Neural progenitor cell (in vitro differentiated cells): ENCODE measurements around the gene KCTD18. TPM values are rescaled to one million over a fixed set of nuclear protein-coding genes. Genes with fewer than 3 reads are reported as not detected.

Source experiments
- DNase-seq: peaks from one replicate; pipeline ENCODE4 v3.0.0-alpha.2; 2016; ENCODE audit warnings: low spot score
- H2AFZ ChIP-seq: fragments of 200-600 bp; sonication (generic); replicated peaks from 2 replicates; pipeline ENCODE4 v1.6.1; 2016; ENCODE audit warnings: antibody characterized with exemption
- H3F3A ChIP-seq: fragments of 200-600 bp; sonication (generic); 2 replicates; pipeline ENCODE4 v1.6.1; 2016; ENCODE audit warnings: antibody characterized with exemption, low read depth
- H3K27ac ChIP-seq: fragments of 200-600 bp; sonication (generic); 2 replicates; pipeline ENCODE4 v1.5.1; 2016; ENCODE audit warnings: mild to moderate bottlenecking
- H3K27me3 ChIP-seq: fragments of 200-600 bp; sonication (generic); 2 replicates; pipeline ENCODE4 v1.6.1; 2016; ENCODE audit warnings: mild to moderate bottlenecking, moderate library complexity
- H3K36me3 ChIP-seq: fragments of 200-600 bp; sonication (generic); 2 replicates; pipeline ENCODE4 v1.5.1; 2016
- H3K4me1 ChIP-seq: fragments of 200-600 bp; sonication (generic); 2 replicates; pipeline ENCODE4 v1.6.1; 2016; ENCODE audit warnings: mixed run types
- H3K4me2 ChIP-seq: fragments of 200-600 bp; sonication (generic); 2 replicates; pipeline ENCODE4 v1.6.1; 2016
- H3K4me3 ChIP-seq: fragments of 200-600 bp; sonication (generic); 2 replicates; pipeline ENCODE4 v1.5.1; 2016
- H3K79me2 ChIP-seq: fragments of 200-600 bp; sonication (generic); 2 replicates; pipeline ENCODE4 v1.6.1; 2016; ENCODE audit warnings: low read depth
- H3K9ac ChIP-seq: fragments of 200-600 bp; sonication (generic); 2 replicates; pipeline ENCODE4 v1.6.1; 2016
- H3K9me3 ChIP-seq: fragments of 200-600 bp; sonication (generic); 2 replicates; pipeline ENCODE4 v1.5.1; 2016; ENCODE audit warnings: low read depth
- H4K20me1 ChIP-seq: fragments of 200-600 bp; sonication (generic); 2 replicates; pipeline ENCODE4 v1.6.1; 2016; ENCODE audit warnings: low read depth
- H3K27ac Mint-ChIP-seq: 3 replicates; pipeline ENCODE4 v1.8.0; 2021; ENCODE audit warnings: mixed read lengths
- H3K27me3 Mint-ChIP-seq: 2 replicates; pipeline ENCODE4 v1.8.0; 2022; ENCODE audit warnings: low read depth, mild to moderate bottlenecking, inconsistent platforms, moderate library complexity, mixed read lengths; ENCODE audit not compliant: insufficient read depth
- H3K36me3 Mint-ChIP-seq: 3 replicates; pipeline ENCODE4 v1.8.0; 2021; ENCODE audit warnings: mixed read lengths
- H3K4me1 Mint-ChIP-seq: 3 replicates; pipeline ENCODE4 v1.8.0; 2021; ENCODE audit warnings: mixed read lengths
- H3K4me3 Mint-ChIP-seq: 3 replicates; pipeline ENCODE4 v1.8.0; 2021; ENCODE audit warnings: mild to moderate bottlenecking, moderate library complexity, mixed read lengths
- H3K9me3 Mint-ChIP-seq: 3 replicates; pipeline ENCODE4 v1.8.0; 2020; ENCODE audit warnings: mixed read lengths
- CTCF ChIP-seq: fragments of 200-600 bp; sonication (generic); IDR thresholded peaks from 2 replicates; pipeline ENCODE4 v1.5.1; 2017; ENCODE audit warnings: antibody characterized with exemption, mild to moderate bottlenecking
- EZH2 ChIP-seq: fragments of 200-600 bp; sonication (generic); IDR thresholded peaks from 2 replicates; pipeline ENCODE4 v1.6.1; 2017; ENCODE audit warnings: antibody characterized with exemption, mild to moderate bottlenecking, moderate library complexity
- EZH2phosphoT487 ChIP-seq: fragments of 200-600 bp; sonication (generic); IDR thresholded peaks from 2 replicates; pipeline ENCODE4 v1.6.1; 2017; ENCODE audit warnings: antibody characterized with exemption
- total RNA-seq: library from RNA; depleted of rRNA; stranded (reverse); fragments of >200 nt; gene quantifications from 2 replicates; pipeline ENCODE4 v1.2.3, GENCODE V29; 2015; ENCODE audit warnings: low replicate concordance

KCTD18 gene
- total RNA-seq, 1 donor from 2014 or later: 15.0 TPM

GRCh38 chr2:200525882-200526651 lies 16.2 kb upstream of the KCTD18 start, which contains the start of gene SGO2:
Gene SGO2 (plus strand): TSS chr2:200526207. CDS start chr2:200532976, 6,769 bp downstream.
- peaks cover 16% of the 10 kb centered on the region for H3K4me1 Mint-ChIP-seq

GRCh38 chr2:200525551-200525881 lies 15.6 kb upstream of the KCTD18 start:
- Histone ChIP-seq H3K27me3 (peaks cover 44% of the 10 kb centered on the region), H3K79me2 (peaks cover 43% of the 10 kb centered on the region), H3K36me3 (no peaks in the 10 kb centered on the region), H3K27ac (no peak overlapping the region), H4K20me1 (peaks cover 10% of the 10 kb centered on the region), H3K9ac (no peak overlapping the region), H2AFZ (peak overlapping the region; percentile 75), H3K4me3 (peak overlapping the region; percentile 72), H3K9me3 (no peaks in the 10 kb centered on the region), H3F3A (peaks cover 7% of the 10 kb centered on the region), H3K4me1 (peaks cover 12% of the 10 kb centered on the region), H3K4me2 (peak overlapping the region; percentile 95)
- TF ChIP-seq EZH2: no peak
- no peak for TF ChIP-seq EZH2phosphoT487
- no peak for TF ChIP-seq CTCF
- Mint-ChIP-seq H3K4me1 (peaks cover 16% of the 10 kb centered on the region), H3K36me3 (no peaks in the 10 kb centered on the region), H3K9me3 (no peaks in the 10 kb centered on the region), H3K4me3 (peak overlapping the region; percentile 95), H3K27me3 (no peaks in the 10 kb centered on the region), H3K27ac (no peak overlapping the region)
- no peak for DNase-seq

More at GRCh38 chr2:200525882-200526651, 16.2 kb upstream of the KCTD18 start, which contains the start of gene SGO2:
- TF ChIP-seq CTCF (peak; percentile 12), EZH2phosphoT487 (no peak), EZH2 (no peak)
- H3K27ac Mint-ChIP-seq: peak within 1 kb of the TSS; percentile 58
- H3K4me2 ChIP-seq: peak within 1 kb of the TSS; percentile 95
- peak within 1 kb of the TSS; percentile 75 for H2AFZ ChIP-seq
- H3K36me3 Mint-ChIP-seq: no peaks in the 10 kb centered on the region
- no peaks in the 10 kb centered on the region for H3K36me3 ChIP-seq
- H3K4me1 ChIP-seq: peaks cover 12% of the 10 kb centered on the region
- peak within 1 kb of the TSS; percentile 72 for H3K4me3 ChIP-seq
- peak within 1 kb of the TSS; percentile 44 for H3K9ac ChIP-seq
- H3K27me3 ChIP-seq: peaks cover 39% of the 10 kb centered on the region
- H3K9me3 ChIP-seq: no peaks in the 10 kb centered on the region
- peaks cover 7% of the 10 kb centered on the region for H3F3A ChIP-seq
- no peaks in the 10 kb centered on the region for H3K27me3 Mint-ChIP-seq
- H3K9me3 Mint-ChIP-seq: no peaks in the 10 kb centered on the region
- peak; percentile 96 for DNase-seq
- H3K27ac ChIP-seq: no peak within 1 kb of the TSS
- peak within 1 kb of the TSS; percentile 95 for H3K4me3 Mint-ChIP-seq
- H4K20me1 ChIP-seq: peaks cover 10% of the 10 kb centered on the region
- peaks cover 49% of the 10 kb centered on the region for H3K79me2 ChIP-seq

GRCh38 chr2:200525066-200525465 lies 15.2 kb upstream of the KCTD18 start:
- no peaks in the 10 kb centered on the region for H3K27me3 Mint-ChIP-seq
- no peak for TF ChIP-seq CTCF
- no peak for TF ChIP-seq EZH2
- TF ChIP-seq EZH2phosphoT487: no peak

More at GRCh38 chr2:200525066-200525465, 15.2 kb upstream of the KCTD18 start:
- H3K4me1 ChIP-seq: peaks cover 12% of the 10 kb centered on the region
- H3K9me3 ChIP-seq: no peaks in the 10 kb centered on the region
- H3K36me3 Mint-ChIP-seq: no peaks in the 10 kb centered on the region
- no peak overlapping the region for H3K27ac ChIP-seq
- H3K4me3 Mint-ChIP-seq: no peak overlapping the region
- peaks cover 49% of the 10 kb centered on the region for H3K27me3 ChIP-seq
- H4K20me1 ChIP-seq: peaks cover 10% of the 10 kb centered on the region
- H3K27ac Mint-ChIP-seq: no peak overlapping the region
- no peak for DNase-seq
- H3K9ac ChIP-seq: no peak overlapping the region
- H3K36me3 ChIP-seq: no peaks in the 10 kb centered on the region
- no peak overlapping the region for H3K4me2 ChIP-seq
- H3K4me3 ChIP-seq: no peak overlapping the region
- H3K79me2 ChIP-seq: peaks cover 39% of the 10 kb centered on the region
- no peaks in the 10 kb centered on the region for H3K9me3 Mint-ChIP-seq
- peaks cover 7% of the 10 kb centered on the region for H3F3A ChIP-seq
- H3K4me1 Mint-ChIP-seq: peaks cover 16% of the 10 kb centered on the region
- no peak overlapping the region for H2AFZ ChIP-seq
